ENCODE data around the gene TOPORS.
"Not testable (repeated sequence)": the region's sequence is repeated elsewhere in the genome, so short reads cannot be mapped to it uniquely, and the experiment has no call there.

The TOPORS gene

GRCh38 chr9:32550150-32550561, 2.2 kb downstream of the TOPORS start:
- TF ChIP-seq GATA1 (IDR thresholded peaks at IDR 0.05; ENCODE audit: low read depth, low read length) (no peak), POLR2A (IDR thresholded peaks at IDR 0.05; ENCODE audit: low read length) (no peak)
- DNase-seq = peak; percentile 56 to 74

DNA sequence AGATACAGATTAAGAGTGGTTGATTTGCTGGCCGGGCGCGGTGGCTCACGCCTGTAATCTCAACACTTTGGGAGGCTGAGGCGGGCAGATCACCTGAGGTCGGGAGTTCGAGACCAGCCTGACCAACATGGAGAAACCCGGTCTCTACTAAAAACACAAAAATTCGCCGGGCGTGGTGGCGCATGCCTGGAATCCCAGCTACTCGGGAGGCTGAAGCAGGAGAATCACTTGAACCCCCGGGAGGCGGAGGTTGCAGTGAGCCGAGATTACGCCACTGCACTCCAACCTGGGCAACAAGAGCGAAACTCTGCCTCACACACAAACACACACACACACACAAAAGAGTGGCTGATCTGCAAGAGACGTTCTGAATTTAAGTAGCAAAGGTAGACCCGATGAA, 4.2 kb downstream of the TOPORS start:
- not testable (repeated sequence) for DNase-seq

- TF ChIP-seq GATA1 (IDR thresholded peaks at IDR 0.05; ENCODE audit: low read depth, low read length) (no peak), POLR2A (IDR thresholded peaks at IDR 0.05; ENCODE audit: low read length) (no peak)
- DNase-seq = no peak
Measured at GRCh38 chr9:32545884-32546283, 6.5 kb downstream of the TOPORS start.

DNA sequence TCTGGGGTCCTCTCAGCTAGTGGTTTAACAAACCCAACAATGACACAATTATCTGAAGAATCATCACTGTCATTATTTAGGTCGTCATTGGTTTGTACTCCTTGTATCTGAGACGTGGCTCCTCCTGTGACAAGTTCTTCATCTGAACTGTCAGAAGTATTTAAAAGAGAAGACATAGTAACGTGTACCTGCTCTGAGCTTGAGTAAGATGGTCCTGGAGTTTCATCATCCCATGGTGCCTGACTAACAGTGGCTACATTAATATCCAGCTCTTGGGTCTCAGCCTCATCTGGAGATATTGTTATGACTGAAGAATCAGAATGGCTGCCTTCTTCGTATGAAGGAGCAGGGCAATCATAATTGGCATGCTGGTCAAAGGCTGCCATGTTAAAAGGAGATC, 9.3 kb downstream of the TOPORS start:
- no peak for TF ChIP-seq GATA1 (IDR thresholded peaks at IDR 0.05; ENCODE audit: low read depth, low read length)
- TF ChIP-seq POLR2A (IDR thresholded peaks at IDR 0.05; ENCODE audit: low read length) = no peak
- DNase-seq = no peak

DNA sequence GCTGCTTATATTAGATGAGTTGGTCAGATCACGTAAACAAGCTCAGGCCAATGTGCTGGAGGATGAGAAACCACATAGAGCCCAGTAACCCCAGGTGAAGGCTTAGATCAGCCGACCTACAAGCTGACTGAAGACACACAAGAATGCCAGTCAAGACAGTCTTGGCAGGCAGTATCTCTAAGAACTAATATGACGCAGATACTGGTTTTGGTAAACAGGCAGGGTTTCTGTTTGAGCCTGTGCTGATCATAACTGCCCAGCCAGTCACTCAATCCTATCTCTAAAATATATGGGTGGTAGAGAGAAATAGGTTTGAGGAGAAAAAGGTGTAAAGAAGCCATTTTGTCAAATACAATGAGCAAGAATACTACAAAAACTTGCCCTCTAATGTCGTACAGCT, 18.6 kb downstream of the TOPORS start:
- no peak for TF ChIP-seq GATA1 (IDR thresholded peaks at IDR 0.05; ENCODE audit: low read depth, low read length)
- no peak for TF ChIP-seq POLR2A (IDR thresholded peaks at IDR 0.05; ENCODE audit: low read length)
- peak; percentile 28 to 56 for DNase-seq

GRCh38 chr9:32533336-32533735, 19.1 kb downstream of the TOPORS start:
- peak; percentile 86 to 88 for DNase-seq
- no peak for TF ChIP-seq POLR2A (IDR thresholded peaks at IDR 0.05; ENCODE audit: low read length)

- TF ChIP-seq GATA1 (IDR thresholded peaks at IDR 0.05; ENCODE audit: low read depth, low read length) = no peak
- TF ChIP-seq POLR2A (IDR thresholded peaks at IDR 0.05; ENCODE audit: low read length) = no peak
- DNase-seq = no peak
Measured at GRCh38 chr9:32526707-32527048, 25.7 kb downstream of the TOPORS start.

DNA sequence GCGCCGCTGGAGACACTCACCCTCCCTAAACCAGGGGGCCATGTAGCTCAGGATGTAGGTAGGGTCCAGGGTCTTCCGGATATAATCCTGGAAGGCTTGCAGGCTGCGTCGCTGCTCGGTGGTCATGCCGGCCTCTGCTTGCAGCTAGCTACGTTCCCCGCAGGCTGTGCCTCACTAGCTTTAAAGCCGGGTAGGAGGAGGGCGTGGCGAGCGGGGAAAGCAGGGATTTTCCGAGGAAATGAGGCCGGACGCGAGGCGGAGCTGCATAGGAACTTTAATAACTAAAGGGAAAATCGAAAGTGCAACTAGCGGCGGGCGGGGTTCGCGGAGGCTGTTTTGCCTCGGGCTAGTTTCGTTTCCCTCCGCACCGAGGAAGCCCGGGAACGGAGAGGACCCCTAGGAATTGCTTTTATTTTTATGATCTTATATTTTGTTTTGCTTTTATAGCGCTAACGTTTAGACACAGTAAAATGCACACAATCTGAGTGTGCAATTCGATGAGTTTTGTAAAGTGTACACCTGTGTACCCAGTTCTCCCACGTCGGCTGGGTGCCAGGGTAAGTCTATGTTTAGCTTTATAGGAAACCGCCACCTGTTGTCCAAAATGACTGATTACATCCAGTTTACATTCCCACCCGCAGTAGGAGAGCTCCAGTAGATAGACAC, 26.2 kb downstream of the TOPORS start, which contains the start of gene RIGI:
Gene RIGI, minus strand, starts transcription at position 156 of the 666 bp plus-strand sequence. Its CDS starts 30 bp downstream, at position 126.
- no peak for TF ChIP-seq POLR2A (IDR thresholded peaks at IDR 0.05; ENCODE audit: low read length)
- no peak for TF ChIP-seq GATA1 (IDR thresholded peaks at IDR 0.05; ENCODE audit: low read depth, low read length)
- peak; percentile 82 to 89 for DNase-seq

DNA sequence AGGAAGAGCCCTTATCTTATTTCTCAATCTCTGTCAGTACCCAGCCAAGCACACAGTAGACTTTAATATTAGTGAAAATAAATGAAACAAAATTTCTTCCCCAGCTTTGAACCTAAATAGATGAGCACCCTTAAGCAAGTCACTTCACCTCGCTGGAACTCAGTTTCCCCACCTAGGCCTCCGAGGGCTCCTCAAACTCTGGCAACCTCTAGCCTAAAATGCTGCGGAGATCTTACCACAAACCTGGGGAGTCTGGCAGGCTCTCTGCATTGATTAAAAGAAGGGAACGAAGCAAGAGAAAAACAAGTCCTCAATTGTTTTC, 26.7 kb downstream of the TOPORS start:
- DNase-seq = peak; percentile 57 to 58
- TF ChIP-seq POLR2A (IDR thresholded peaks at IDR 0.05; ENCODE audit: low read length) (no peak), GATA1 (IDR thresholded peaks at IDR 0.05; ENCODE audit: low read depth, low read length) (no peak)

DNA sequence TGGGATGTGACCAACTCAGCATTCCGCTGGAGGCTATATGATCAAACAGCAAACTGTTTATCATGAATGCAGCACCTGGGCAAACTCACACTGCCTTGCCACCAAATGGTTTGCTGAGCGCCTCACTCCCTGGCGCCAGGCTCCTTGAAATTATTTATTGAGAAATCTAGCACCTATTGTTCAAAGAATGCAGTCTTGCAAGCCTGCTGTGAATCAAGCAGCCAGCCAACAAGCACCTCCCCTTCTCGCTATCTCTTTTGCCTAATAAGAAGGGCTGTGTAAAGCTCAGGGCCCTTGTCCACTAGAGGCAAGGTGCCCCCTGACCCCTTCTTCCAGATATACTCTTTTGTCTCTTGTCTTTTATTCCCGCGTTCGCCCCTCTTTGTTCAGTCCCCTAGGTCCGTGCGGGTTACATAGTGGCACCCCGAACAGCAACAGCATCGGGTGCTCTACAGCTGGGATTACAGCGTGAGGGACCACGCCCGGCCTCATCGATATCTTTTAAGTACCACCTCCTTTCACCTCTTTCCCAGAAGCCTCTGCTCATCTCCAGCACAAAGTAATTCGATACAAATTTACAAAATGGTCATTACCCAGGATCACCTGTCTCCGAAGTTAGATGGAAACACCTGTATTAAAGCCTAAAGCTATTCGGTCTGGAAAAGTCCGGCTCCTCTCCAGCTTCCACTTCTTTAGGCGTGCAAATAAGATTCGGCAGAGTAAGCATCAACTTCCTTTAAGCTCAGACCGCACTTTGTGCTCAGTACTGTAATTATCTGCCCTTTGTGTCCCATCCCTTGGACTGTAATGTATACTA, 27.3 kb downstream of the TOPORS start:
- DNase-seq = peak; percentile 29 to 43
- TF ChIP-seq POLR2A (IDR thresholded peaks at IDR 0.05; ENCODE audit: low read length) (no peak), GATA1 (IDR thresholded peaks at IDR 0.05; ENCODE audit: low read depth, low read length) (no peak)

DNA sequence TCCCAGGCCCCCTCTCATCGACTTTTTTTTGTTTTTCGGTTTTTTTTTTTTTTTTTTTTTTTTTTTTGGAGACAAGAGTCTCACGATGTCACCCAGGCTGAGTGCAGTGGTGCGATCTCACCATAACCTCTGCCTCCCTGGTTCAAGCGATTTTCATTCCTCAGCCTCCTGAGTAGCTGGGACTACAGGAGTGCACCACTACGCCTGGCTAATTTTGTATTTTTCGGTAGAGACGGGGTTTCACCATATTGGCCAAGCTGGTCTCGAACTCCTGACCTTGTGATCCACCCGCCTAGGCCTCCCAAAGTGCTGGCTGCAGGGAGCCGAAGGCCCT, 27.9 kb downstream of the TOPORS start:
- not testable (repeated sequence) for DNase-seq

- DNase-seq = no peak
- TF ChIP-seq GATA1 (IDR thresholded peaks at IDR 0.05; ENCODE audit: low read depth, low read length) (no peak), POLR2A (IDR thresholded peaks at IDR 0.05; ENCODE audit: low read length) (no peak)
Measured at GRCh38 chr9:32523910-32524309, 28.5 kb downstream of the TOPORS start.

- TF ChIP-seq GATA1 (IDR thresholded peaks at IDR 0.05; ENCODE audit: low read depth, low read length) = no peak
- TF ChIP-seq POLR2A (IDR thresholded peaks at IDR 0.05; ENCODE audit: low read length) = no peak
- no peak for DNase-seq
Measured at GRCh38 chr9:32518276-32518675, 34.1 kb downstream of the TOPORS start.

DNA sequence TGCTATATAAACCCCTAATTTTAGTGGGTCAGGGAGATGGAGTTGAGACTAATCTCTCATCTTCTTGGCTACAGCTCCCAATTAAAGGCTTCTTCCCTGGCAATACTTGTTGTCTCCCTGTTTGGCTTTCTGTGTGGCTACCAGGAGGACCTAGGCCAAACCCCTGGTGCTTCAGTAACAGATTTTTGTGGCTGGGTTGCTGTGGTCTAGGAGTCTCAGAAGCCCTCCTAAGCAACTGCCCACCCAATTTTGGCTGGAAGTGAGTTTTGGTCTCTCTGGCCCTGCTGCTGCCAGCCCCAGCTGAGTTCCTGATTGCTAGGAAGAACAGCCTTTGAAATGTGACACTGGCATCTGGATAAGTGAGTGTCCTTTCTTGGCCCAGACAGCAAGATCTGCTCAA, 36.1 kb downstream of the TOPORS start:
- TF ChIP-seq GATA1 (IDR thresholded peaks at IDR 0.05; ENCODE audit: low read depth, low read length) = no peak
- no peak for TF ChIP-seq POLR2A (IDR thresholded peaks at IDR 0.05; ENCODE audit: low read length)
- DNase-seq = no peak

GRCh38 chr9:32508728-32509127, 43.7 kb downstream of the TOPORS start:
- TF ChIP-seq GATA1 (IDR thresholded peaks at IDR 0.05; ENCODE audit: low read depth, low read length) = no peak
- TF ChIP-seq POLR2A (IDR thresholded peaks at IDR 0.05; ENCODE audit: low read length) = no peak
- DNase-seq = no peak

All from erythroblast (primary cell).